LNCaP clone FGC (cell line): ENCODE measurements around the gene GPR89A.

ENCODE experiments used
- DNase-seq: peaks from one replicate; pipeline ENCODE4 v3.0.0-alpha.2; 2011; ENCODE audit warnings: low read depth
- H3K4me3 ChIP-seq: 2 replicates; pipeline ENCODE4 v1.5.1; 2011; ENCODE audit warnings: mild to moderate bottlenecking, low read depth, low read length, control low read depth
- TF ChIP-seq, protein P1 (sequence below): IDR thresholded peaks from 2 replicates; pipeline ENCODE4 v1.5.1; 2012; ENCODE audit warnings: mild to moderate bottlenecking; ENCODE audit not compliant: control insufficient read depth, insufficient read depth; ENCODE audit errors: extremely low read depth

Gene GPR89A

DNA sequence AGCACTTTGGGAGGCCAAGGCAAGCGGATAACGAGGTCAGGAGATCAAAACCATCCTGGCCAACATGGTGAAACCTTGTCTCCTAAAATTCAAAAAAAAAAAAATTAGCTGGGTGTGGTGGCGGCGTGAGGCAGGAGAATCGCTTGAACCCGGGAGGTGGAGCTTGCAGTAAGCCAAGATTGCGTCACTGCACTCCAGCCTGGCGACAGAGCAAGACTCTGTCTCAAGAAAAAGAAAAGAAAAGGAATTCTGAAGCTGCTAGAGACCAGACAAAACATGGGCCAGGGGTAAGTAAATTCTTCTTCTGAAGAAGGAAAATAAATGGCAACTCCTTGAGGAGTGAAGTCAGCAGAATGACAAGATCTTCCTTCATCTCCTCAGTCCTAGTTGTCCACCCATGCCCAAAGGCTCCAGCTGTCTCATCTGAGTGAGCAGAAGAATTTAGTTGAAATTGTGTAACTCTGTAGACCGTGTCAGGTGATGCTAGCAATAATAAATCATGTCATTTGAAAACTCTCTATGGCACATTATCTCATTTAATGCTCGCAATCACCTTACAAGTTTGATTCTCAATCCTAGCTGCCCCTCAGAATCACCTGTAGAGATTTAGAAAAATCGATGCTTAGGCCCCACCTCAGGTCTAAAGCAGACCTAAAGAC lies 85.1 kb downstream of the GPR89A start:
- DNase-seq, result no peak
- TF ChIP-seq, protein P1, sequence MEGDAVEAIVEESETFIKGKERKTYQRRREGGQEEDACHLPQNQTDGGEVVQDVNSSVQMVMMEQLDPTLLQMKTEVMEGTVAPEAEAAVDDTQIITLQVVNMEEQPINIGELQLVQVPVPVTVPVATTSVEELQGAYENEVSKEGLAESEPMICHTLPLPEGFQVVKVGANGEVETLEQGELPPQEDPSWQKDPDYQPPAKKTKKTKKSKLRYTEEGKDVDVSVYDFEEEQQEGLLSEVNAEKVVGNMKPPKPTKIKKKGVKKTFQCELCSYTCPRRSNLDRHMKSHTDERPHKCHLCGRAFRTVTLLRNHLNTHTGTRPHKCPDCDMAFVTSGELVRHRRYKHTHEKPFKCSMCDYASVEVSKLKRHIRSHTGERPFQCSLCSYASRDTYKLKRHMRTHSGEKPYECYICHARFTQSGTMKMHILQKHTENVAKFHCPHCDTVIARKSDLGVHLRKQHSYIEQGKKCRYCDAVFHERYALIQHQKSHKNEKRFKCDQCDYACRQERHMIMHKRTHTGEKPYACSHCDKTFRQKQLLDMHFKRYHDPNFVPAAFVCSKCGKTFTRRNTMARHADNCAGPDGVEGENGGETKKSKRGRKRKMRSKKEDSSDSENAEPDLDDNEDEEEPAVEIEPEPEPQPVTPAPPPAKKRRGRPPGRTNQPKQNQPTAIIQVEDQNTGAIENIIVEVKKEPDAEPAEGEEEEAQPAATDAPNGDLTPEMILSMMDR, result no peak
- H3K4me3 ChIP-seq, result no peak overlapping the region

DNA sequence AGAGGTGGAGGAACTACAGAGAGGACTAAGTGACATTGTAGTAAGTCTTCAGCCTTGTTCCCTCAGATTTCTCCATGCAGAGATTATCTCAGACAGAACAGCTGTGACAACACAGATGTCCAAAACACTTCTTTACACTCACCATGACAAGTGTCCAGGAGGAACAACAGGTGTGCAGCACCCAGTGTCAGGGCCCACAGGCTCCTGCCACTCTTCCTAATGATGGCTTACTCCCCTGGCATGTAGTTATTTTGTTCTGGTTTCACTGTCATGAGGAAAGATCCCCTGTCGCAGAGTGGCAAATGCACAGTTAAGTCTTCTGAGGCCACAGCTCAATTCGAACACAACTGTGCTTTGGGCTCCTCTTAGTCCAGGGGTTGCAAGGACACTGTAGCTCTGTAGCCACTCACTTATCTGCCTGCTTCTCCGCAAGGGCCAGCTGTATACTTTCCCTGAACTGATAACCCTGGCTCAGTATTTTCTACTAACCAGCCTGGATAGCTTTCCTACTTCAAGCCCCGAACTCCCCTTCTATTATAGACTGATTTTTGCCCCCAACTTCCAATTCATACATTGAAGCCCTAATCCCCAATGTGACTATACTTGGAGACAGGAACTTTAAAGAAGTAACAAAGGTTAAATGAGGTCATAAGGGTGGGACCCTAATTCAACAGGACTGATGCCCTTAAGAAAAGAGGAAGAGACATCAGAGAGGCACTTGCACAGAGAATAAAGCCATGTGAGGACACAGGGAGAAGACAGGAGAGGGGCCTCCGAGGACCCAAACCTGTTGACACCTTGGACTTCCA lies 88.2 kb downstream of the GPR89A start:
- no peak overlapping the region for H3K4me3 ChIP-seq
- TF ChIP-seq, protein P1, result no peak
- no peak for DNase-seq

DNA sequence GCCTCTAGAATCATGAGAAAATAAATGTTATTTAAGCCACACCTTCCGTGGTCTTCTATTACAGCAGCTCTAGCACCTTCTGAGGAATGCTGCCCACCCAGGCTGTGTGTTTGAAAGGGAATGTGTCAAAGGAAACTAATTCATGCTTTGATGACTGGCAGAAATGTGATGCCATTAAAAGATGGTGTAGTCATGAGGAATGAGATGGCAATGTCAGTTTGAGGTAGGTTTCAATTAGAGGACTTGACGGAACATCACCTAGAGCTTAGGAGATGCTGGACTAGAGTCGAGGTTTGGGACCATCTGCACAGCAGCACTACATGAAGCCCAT lies 88.8 kb downstream of the GPR89A start:
- H3K4me3 ChIP-seq, result no peak overlapping the region
- DNase-seq, result no peak
- TF ChIP-seq, protein P1, result no peak

DNA sequence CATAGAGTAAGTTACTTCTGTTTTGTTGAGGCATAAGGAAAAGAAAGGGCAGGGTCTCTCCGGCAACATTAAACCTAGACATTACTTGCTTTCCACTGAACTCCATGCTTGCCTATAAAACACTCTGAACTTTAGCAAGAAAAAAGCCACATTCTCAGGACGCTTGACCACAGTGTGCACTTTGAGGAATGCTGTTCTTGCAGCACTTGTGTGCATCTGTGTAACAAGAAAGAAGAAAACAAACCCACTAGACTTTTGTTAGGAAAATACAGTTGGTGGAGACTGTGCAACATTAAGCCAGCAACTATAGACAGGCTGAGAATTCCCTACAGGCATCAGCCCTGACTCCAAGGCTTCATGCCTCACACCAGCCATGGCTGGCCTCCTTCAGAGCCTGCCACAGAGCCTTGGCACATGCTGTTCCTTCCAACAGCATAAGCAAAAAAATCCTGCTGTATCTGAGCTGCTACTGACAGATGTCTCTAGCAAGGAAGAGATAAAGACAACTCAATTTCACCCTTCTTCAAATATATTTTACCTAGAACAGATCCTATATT lies 93.6 kb downstream of the GPR89A start:
- no peak overlapping the region for H3K4me3 ChIP-seq
- no peak for DNase-seq
- TF ChIP-seq, protein P1, result no peak

DNA sequence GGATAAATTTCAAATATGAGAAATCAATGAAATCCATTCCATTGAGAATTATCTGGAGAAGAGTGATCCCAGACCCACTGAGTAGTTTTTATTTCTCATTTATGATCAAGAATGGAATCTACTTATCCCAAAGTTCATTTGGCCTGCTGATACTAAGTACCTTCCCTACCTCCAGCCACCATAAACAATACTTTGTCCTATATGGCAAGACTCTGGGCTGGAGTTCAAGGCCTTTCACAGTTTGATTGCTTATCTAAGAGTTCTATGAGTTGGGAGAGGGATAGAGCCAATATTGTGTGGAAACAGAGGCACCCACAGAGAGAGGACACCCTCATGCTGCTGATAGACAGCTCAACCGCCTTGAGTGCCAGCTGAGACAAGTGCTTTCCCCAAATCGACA lies 94.3 kb downstream of the GPR89A start:
- TF ChIP-seq, protein P1, result no peak
- no peak overlapping the region for H3K4me3 ChIP-seq
- DNase-seq, result no peak

DNA sequence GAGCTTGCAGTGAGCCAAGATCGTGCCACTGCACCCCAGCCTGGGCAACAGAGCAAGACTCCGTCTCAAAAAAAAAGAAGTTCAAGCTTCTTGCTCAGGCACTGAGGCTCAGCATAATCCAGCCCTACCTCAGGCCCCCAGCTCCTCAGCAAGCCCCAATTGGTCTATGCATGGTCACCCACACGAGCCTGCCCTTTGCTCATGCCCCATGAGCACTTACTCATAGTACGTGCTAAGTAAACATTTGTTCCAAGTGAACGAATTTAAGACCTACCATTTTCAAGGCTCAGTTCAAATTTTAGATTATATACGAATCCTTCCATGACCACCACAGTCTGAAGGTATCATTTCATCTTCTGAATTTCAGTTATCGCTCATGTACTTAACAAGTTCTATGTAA lies 95.0 kb downstream of the GPR89A start:
- H3K4me3 ChIP-seq, result no peak overlapping the region
- DNase-seq, result no peak
- TF ChIP-seq, protein P1, result no peak

DNA sequence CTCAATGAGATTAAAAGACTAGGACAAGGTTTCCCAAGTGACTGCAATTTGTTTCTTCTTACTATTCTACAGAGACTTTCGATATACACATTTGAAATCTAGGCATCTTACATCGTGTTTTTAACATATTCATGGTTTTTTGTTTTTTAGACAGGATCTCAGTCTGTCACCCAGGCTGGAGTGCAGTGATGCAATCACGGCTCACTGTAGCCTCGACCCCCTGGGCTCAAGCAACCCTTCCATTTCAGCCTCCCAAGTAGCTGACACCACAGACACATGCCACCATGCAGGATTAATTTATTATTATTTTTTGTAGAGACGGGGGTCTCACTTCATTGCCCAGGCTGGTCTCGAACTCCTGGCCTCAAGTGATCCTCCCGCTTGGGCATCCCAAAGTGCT lies 97.8 kb downstream of the GPR89A start:
- H3K4me3 ChIP-seq, result no peak overlapping the region
- TF ChIP-seq, protein P1, result no peak
- DNase-seq, result no peak
